Adrenal gland (tissue), 5 donors: ENCODE measurements around the gene GNAT2.

Experiments used
- POLR2A ChIP-seq, 2 donors: fragments of 450-650 bp; IDR thresholded peaks; one replicate each; pipeline ENCODE4 v1.6.1; 2017; ENCODE audit warnings: antibody characterized with exemption in 2 of 2, mild to moderate bottlenecking in 2 of 2, moderate library complexity in 1 of 2
- TF ChIP-seq, protein P1 (sequence below), 6 experiments: fragments of 450-650 bp in 4 of 6; fragments of 200-600 bp in 2 of 6; sonication (generic) in 1 of 6; IDR thresholded peaks; 1 replicate in 5 of 6; 2 replicates in 1 of 6; pipeline versions ENCODE4 v1.5.1 to v1.8.0; 2016 to 2021; ENCODE audit warnings: antibody characterized with exemption in 6 of 6, mild to moderate bottlenecking in 2 of 6, moderate library complexity in 1 of 6
- donor health status: DM: no; HTN: no; CAD: no.

- TF ChIP-seq, protein P1, sequence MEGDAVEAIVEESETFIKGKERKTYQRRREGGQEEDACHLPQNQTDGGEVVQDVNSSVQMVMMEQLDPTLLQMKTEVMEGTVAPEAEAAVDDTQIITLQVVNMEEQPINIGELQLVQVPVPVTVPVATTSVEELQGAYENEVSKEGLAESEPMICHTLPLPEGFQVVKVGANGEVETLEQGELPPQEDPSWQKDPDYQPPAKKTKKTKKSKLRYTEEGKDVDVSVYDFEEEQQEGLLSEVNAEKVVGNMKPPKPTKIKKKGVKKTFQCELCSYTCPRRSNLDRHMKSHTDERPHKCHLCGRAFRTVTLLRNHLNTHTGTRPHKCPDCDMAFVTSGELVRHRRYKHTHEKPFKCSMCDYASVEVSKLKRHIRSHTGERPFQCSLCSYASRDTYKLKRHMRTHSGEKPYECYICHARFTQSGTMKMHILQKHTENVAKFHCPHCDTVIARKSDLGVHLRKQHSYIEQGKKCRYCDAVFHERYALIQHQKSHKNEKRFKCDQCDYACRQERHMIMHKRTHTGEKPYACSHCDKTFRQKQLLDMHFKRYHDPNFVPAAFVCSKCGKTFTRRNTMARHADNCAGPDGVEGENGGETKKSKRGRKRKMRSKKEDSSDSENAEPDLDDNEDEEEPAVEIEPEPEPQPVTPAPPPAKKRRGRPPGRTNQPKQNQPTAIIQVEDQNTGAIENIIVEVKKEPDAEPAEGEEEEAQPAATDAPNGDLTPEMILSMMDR (IDR thresholded peaks at IDR 0.05): no peak
- no peak for TF ChIP-seq POLR2A (IDR thresholded peaks at IDR 0.05)
Measured at GRCh38 chr1:109582021-109582420, 37.4 kb downstream of the GNAT2 start.
